Stimulated activated naive CD4-positive, alpha-beta T cell treated with Interleukin-2 at 50 U/mL for 16 hours (primary cell): ENCODE results near the gene SPATA18.
A peak's percentile ranks its signal among the peaks of the same experiment; 100 is the strongest.

Source experiments
- DNase-seq: peaks from one replicate; lab custom pipeline; 2025; lab: John Stamatoyannopoulos, UW

The SPATA18 gene

GRCh38 chr4:52051213-52051614 lies at the start of gene SPATA18:
SPATA18 (plus strand) TSS chr4:52051304; CDS start chr4:52051705, 401 bp downstream.
- no peak for DNase-seq

GRCh38 chr4:52001616-52002015 lies 49.5 kb upstream of the SPATA18 start:
- DNase-seq = no peak

- no peak for DNase-seq
Measured at GRCh38 chr4:52004414-52004813, 46.7 kb upstream of the SPATA18 start.

GRCh38 chr4:52005604-52006273 lies 45.4 kb upstream of the SPATA18 start:
- DNase-seq = no peak

- no peak for DNase-seq
Measured at GRCh38 chr4:52006887-52007286, 44.2 kb upstream of the SPATA18 start.

GRCh38 chr4:52010986-52011385 lies 40.1 kb upstream of the SPATA18 start:
- DNase-seq = no peak

GRCh38 chr4:52012651-52013050 lies 38.5 kb upstream of the SPATA18 start:
- no peak for DNase-seq

GRCh38 chr4:52014903-52015302 lies 36.2 kb upstream of the SPATA18 start:
- DNase-seq = no peak

GRCh38 chr4:52015366-52015765 lies 35.7 kb upstream of the SPATA18 start:
- no peak for DNase-seq

- no peak for DNase-seq
Measured at GRCh38 chr4:52016981-52017380, 34.1 kb upstream of the SPATA18 start.

GRCh38 chr4:52017814-52018213 lies 33.3 kb upstream of the SPATA18 start:
- no peak for DNase-seq

GRCh38 chr4:52019936-52020657 lies 31.0 kb upstream of the SPATA18 start, which contains the start of gene LRRC66:
LRRC66 (minus strand) TSS chr4:52020363; CDS start chr4:52017613, 2,750 bp downstream.
- DNase-seq = no peak

GRCh38 chr4:52028970-52029369 lies 22.1 kb upstream of the SPATA18 start:
- no peak for DNase-seq

- no peak for DNase-seq
Measured at GRCh38 chr4:52032005-52032404, 19.1 kb upstream of the SPATA18 start.

- DNase-seq = no peak
Measured at GRCh38 chr4:52035190-52035589, 15.9 kb upstream of the SPATA18 start.

- DNase-seq = no peak
Measured at GRCh38 chr4:52036886-52037530, 14.1 kb upstream of the SPATA18 start.

- DNase-seq = no peak
Measured at GRCh38 chr4:52037689-52038102, 13.4 kb upstream of the SPATA18 start.

- DNase-seq = peak; percentile 60
Measured at GRCh38 chr4:52038103-52038912, 12.8 kb upstream of the SPATA18 start, which contains the start of gene SGCB. SGCB (minus strand) TSS chr4:52038299; CDS start chr4:52038259, 40 bp downstream.

GRCh38 chr4:52045028-52045427 lies 6.1 kb upstream of the SPATA18 start:
- no peak for DNase-seq

- DNase-seq = no peak
Measured at GRCh38 chr4:52049266-52049665, 1.8 kb upstream of the SPATA18 start.

- no peak for DNase-seq
Measured at GRCh38 chr4:52051615-52052474, 741 bp downstream of the SPATA18 start.
